ENCODE data around the gene CBY2. TPM values are rescaled to one million over a fixed set of nuclear protein-coding genes. Genes with fewer than 3 reads are reported as not detected.

The CBY2 gene
- total RNA-seq, 2 experiments from 2014 or later, result not detected

Other genes with a start within 250 kb of the CBY2 start
- gene COG3, start 237.4 kb upstream of the CBY2 start, total RNA-seq, result 10 to 100 TPM; 20.9 to 25.0 TPM
- gene ERICH6B, start 86.6 kb upstream of the CBY2 start, total RNA-seq, result not detected
- gene SIAH3, start 149.4 kb downstream of the CBY2 start, total RNA-seq, result under 1 TPM; 0.08 to 0.12 TPM